ENCODE measurements around the gene CISD3.
A peak's percentile ranks its signal among the peaks of the same experiment; 100 is the strongest.

Gene CISD3

DNA sequence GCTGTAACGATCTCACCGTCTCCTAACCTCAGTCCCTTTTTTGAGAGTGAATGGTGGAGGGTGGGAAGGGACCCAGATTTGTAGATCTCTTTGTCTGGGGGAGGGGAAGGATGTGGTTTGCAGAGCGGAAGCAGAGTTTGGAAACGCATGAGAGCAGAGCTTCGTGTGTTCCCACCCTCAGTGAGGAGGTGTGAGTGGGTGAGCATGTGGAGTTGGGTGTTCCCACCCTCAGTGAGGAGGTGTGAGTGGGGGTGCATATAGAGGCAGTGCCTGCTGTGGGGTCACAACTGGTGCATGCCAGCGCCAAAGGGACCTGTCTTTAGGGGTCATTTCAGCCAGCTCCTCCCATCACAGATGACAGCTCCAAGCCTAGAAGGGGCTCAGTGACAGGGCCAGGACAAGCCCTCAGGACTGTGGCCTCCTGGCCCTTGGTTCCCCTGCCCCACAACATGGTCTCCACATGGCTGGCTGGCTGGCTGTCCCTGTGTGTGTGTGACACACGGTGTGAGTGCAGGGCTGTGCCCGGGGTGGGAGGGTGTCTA lies 1.8 kb upstream of the CISD3 start:
- DNase-seq = peak in 1 of 3 donors; percentile 29

DNA sequence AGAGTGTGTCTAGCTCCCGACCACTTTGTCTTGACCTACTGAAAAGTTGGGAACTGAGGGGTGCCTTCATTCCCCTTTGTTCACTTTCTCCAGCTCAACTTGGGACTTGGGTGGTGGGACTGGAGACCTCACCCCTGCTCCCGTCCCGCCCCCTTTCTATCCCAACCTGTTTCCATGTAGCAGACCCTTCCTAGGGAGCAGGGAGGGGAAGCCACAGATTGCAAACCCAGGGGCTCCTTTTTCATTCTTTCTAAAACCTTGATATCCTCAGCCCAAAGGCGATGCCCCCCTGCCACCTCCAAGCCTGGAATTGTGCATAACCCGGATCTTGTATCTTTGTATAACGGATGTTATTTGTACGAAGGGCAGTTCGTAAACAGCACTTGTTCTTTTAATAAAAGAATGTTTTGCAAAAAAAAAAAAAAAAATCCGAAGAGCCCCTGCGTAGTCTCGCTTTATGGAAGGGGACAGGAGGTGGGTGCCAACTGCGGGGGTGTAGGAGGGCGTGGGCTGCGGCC lies 714 bp upstream of the CISD3 start:
- DNase-seq = no peak

DNA sequence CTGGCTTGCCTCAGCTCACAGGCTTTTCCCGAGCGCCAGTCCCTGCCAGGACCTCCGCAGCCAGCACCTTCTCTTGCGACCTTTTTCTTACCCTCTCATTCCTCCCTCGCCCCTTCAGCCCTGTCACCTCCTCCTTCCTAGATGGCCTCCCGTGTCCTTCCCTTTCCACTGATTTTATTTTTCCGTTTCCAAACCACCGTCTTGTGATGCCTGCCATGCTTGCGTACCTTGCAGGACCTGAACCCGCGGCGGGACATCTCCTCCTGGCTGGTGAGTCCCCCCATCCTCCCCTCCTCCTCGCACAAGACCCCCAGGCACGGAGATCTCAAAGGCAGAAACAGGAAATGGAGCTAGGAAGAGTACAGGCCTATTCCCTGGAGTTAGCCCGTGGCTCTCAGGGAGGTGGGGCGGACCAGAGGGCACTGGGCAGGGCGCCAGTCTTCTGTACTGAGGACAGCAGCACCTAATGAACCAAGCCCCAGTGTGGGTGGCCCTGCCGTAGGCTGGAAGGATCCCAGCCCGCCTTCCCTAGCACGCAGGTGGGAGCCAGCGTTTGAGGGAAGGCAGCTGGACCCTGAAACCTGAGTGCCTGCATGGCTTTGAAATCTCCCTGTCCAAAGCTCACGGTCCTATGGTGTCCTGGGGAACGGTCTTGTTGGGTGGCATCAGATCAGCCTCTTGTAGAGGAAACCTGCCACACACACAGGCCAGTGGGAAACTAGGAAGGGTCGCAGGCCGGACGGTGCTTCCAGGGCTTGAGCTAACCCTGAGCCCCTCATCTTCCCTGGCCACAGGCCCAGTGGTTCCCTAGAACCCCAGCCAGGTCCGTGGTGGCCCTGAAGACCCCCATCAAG lies 612 bp downstream of the CISD3 start:
- DNase-seq = peak in 1 of 3 donors; percentile 36

DNA sequence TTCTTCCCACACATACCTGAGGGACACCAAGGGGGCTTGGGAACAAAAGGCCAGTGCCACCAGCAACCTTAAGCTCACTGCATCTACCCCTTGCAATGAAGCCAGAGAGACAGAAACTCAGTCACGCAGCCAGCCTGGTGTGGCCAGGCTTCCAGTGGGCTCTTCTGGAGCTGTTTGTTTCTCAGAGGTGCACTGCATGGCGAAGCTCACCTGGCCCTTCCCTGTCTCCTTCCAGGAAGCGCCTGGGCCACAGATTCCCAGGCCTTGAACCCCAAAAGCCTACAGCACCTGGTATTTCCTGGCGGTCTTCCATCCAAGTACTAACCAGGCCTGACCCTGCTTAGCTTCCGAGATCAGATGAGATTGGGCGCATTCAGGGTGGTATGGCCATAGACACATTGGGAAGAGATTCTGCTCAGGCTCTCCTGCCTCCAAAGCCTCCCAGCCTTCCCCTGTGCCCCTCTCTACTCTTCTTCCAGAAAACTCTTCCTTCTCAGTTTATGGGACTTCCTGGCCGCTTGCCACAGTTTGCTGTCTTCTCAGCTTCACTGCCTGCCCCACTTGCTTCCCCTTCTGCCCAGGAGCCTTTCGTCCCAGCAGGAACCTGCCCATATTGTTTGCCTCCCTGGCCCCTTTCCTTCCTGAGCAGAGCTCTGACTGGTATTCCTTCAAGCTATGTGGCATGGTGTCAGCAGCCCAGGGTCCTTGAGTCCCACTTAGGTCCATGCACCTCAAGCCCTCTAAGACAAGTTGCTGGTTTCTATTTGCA lies 1.6 kb downstream of the CISD3 start:
- peak in 2 of 3 donors; percentile 43 to 53 for DNase-seq

DNA sequence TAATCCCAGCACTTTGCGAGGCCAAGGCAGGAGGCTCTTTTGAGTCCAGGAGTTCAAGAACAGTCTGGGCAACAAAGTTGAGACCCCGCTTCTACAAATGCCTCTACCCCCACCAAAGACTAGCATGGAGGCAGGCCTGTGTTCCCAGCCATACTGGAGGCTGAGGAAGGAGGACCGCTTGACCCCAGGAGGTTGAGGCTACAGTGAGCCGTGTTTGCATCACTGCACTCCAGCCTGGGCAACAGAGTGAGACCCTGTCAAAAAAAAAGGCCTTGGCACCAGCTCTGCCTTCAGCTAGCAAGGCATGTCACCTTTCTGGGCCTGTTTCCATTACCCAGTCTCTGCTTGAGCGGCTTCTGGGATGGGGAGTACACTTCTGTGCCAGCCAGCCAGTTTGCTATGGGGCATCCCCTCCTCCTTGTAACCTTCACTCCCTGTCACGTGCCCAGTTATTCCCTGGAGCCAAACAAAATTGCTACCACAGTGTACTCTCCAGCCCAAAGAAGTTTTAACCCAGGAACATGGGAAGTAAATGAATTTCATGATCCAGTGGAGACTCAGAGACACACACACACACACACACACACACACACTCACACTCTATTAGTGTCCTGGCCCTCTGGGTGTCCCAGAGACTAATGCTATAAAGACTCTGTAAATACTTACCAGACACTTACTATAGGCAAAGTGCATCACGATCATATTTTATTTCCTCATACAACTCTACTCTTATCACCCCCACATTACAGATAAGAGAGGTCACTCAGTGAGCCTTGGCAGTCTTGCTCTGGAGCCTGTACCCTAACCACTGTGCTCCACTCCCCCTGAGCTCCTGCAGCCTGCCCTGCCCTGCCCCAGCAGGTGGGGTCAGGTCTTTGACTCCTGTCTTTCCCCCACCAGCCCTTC lies 2.5 kb downstream of the CISD3 start:
- DNase-seq = no peak

DNA sequence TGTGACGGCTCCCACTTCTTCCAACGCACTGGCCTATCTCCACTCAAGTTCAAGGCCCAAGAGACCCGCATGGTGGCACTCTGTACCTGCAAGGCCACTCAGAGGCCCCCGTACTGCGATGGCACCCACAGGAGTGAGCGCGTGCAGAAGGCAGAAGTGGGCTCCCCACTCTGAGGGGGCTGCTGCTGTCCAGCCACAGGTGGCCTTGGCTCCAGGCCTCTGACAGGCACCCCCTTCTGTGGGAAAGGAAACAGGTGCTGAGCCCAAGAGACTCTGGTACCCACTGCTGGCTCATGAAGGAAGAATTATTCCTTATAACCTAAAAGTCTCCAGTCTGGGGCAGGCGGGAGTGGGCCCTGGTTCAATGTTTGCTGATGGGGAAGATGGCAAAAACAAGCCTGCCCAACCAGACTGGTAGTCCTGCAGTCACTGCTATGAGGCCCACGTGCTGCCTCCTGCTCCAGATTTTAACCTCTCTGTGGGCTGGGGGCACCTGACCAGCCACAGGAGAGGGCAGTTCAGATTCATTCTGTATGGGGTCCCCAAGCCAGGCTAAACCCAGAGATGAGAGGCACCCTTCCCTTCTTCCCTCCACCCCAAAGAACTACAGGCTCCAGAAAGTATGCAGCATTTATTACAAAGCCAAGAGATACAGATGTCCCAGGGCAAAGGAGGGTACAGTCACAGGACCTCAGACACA lies 3.3 kb downstream of the CISD3 start:
- DNase-seq = no peak

DNA sequence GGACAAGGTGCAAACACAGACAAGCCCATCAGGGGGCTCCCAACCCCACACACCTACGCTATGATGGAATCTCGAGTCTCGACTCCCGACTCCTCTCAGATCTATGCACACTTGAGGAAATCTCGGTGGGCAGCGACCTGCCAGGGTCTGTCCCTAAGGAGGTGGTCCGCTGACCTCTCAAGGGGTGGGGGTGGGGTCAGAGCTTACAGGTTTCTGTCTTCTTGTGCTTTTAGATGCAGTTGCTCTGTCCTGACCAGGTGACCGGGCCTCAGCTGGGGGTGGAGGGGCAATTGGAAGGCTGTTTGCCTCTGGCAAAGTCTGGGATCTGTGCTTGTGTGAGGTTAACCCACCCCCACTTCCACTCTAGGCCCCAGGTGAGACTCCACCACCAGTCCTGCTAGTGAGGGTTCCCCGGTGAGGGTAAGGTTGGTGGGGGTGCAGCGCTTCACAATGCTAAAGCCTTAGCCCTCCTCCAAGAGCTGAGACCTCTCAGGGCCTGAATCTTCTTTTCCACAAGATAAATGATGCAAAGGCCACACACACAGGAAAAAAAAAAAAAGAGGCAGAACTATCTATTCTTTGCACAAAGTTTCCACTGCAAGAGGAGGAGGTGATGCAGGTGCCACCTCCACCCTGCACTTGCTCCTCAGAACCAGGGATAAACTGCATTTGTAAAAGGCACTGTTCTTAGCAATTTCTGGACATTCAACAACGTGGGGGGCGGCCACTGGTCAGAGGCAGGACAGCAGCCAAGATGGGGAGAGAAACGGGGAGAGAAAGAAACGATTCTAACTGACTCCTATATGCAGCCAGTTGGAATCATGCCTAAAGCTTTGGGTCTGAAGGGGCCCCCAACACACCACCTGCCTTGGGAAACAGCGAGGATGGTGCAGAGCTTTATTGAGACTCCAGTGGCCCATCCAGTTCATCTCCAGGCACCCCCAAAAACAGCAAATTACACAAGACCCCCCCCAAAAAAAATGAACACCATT lies 4.1 kb downstream of the CISD3 start:
- DNase-seq = no peak

DNA sequence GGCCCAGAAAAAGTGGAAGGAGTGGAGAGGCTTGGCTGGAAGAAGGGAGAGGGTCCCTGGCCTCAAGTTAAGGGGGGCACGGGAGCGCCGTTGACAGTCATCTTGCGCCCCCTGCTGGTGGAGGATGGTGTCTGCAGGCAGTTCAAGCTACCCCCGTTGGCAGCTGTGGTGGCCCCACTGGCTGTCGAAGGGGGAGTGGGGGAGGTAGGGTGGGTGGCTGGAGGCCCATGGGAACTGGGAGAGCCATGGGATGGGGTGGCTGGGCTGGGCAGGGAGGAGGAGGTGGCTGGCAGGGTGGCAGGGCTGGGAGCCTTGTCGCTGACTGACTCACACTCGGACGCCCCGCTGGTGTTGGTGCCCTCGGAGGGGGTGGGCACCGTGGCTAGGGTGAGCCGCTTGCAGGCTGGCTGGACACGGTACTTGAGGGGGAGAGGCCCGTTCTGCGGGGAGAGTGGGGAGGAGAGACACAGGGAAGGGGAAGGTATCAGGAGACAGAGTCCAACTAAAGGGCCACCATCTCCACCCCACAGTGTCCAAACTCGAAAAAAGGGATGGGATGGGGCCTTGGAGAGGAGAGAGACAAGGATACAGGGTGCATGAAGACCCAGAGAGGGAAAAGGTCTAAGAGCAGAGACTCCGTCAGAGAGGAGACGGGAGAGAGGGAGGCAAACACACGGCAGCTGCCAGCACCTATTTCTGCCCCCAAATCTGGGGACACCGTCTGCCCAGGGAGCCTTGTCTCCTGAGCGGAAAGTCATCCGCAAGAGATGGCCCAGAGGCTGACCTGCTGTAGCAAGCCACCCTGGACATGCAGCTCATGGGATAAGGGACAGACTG lies 5.2 kb downstream of the CISD3 start:
- peak; percentile 46 to 77 (median 69) for DNase-seq

DNA sequence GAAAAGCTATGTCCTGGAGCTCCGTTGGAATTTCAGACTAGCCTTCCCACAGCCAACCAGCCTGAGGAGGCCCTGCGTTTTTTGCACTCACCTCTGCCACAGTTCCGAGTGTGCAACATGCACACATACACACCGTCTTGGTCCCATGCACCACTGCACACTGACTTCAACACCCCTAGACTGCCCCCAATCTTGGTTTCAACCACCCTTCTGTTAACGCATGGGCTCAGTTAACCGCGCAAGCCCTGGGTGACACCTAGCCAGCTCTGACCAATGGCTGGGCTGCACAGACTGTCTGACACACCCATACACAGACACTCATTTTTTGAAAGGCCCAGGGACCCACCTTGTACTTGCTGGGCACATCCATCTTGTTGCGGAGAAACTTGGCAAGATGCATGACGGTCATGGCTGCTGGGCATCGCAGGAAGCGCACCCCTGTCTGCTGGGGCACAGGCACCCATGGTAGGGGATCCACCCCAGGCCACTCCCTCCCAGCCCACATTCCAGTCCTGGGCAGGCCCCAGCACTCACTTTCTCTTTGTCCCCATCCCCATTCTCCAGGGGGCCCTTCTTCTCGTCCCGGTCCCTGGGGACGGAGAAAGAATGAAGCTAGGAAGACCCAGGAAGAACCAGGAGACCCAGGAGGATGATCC lies 8.0 kb downstream of the CISD3 start:
- DNase-seq = no peak

DNA sequence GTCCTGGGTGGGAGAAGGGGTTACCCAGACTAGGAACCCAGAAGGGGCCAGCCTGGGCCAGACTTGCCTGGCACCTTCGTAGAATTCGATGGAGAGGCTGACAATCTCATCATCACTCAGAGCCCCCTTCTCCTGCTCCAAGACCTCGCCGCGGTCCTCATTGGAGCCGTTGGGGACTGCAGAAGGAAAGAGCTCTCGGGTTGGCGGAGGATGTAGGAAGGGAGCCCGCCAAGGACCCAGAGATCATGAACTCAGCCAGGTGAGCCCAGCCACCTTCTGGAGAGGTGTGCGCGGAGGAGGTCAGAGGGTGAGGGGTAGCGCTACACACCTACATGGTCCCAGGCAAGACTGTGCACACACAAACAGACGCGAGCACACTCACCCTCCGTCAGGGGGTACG lies 8.5 kb downstream of the CISD3 start:
- DNase-seq = no peak

DNA sequence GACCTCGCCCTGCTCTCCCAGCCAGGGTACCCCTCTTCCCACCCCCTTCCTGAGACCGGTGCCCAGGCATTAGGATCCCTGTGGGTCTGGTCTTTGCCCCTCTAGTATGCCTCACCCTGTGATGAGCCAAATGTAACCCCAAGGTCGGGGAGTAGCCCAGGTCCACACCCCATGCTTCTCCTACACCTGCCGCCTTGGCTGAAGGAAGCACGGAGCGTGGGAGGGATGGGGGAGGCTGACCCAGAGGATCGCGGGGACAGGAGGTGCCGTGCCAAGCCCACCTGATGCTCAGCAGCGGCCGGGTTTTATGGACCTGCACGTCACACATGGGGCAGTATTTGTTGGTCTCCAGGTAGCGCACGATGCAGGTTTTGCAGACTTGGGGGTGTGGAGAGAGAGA lies 9.2 kb downstream of the CISD3 start:
- DNase-seq = no peak

DNA sequence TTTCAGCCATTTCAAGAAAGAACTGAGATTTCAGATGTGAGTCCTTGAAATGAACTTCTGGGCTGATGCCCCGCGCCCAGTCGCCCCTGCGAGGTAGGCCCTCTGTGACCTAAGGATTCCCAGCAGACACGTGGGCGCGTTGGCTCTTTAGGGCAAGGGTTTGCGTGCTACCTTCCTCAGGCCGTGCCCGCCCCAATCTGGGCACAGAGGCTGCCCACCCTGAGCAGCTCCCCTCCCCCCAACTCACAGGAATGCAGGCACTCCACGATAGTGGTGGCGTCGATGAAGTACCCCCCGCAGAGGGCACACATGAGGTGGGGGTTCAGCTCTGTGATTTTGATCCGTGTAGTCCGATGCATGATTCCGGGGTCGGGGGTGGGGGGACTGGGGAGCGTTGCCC lies 9.9 kb downstream of the CISD3 start:
- no peak for DNase-seq

DNA sequence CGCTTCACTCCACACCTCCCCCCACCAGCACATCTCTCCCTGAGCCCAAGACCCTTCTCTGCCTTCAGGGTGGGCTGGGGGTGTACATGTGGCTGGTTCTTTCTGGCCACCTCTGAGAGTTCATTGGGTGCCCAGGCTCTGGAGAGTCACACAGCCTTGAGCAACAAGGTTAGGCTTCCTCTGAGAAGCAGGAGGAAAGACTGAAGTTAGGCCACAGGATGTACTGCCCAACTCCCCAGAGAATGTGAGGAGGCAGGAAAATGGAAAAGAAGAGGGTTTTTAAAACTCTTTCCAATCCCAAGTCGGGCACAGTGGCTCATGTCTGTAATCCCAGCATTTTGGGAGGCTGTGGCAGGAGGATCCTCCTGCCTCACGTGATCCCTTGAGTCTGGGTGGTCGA lies 10.7 kb downstream of the CISD3 start:
- DNase-seq = no peak

DNA sequence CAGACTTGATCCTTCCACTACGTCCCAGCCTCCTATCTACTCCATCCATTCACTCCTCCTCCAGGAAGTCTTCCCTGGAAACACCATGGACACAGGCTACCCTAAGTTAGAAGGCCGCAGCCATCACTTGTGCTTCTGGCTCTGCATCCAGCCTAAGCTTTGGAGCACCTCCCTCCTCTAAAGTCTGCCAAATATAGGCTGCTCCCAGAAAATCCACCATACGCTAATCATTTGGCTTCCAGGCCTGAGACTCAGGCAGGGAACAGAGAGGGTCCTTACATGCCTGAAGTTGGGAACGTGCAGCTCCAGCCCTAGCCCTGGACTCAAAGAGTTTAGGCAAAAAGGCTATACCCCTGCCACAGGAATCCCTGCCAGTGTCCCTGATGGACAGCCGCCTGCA lies 11.3 kb downstream of the CISD3 start:
- no peak for DNase-seq

DNA sequence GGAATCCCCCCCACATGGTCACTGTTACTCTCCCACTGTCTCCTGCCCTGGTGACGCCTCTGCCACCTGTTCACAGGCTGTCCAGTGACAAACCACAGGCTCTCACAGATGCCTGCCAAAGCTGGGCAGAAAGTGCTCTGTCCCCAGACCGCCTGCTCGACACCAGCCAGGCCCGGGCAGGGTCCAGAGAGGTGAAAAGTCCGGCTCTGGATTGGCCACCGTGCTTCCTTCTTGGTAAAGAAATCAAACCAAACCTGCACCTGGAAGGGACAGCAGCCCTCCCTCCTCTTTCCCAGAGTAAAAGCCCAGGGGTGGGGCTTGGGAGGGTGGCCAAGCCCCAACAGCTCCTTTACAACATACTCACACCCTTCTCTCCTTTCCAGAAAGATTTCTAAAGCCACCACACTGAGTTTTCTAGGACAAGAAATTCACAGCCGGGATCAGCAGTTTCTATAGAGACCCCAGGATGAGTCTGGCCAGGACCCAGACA lies 11.8 kb downstream of the CISD3 start:
- DNase-seq = no peak

DNA sequence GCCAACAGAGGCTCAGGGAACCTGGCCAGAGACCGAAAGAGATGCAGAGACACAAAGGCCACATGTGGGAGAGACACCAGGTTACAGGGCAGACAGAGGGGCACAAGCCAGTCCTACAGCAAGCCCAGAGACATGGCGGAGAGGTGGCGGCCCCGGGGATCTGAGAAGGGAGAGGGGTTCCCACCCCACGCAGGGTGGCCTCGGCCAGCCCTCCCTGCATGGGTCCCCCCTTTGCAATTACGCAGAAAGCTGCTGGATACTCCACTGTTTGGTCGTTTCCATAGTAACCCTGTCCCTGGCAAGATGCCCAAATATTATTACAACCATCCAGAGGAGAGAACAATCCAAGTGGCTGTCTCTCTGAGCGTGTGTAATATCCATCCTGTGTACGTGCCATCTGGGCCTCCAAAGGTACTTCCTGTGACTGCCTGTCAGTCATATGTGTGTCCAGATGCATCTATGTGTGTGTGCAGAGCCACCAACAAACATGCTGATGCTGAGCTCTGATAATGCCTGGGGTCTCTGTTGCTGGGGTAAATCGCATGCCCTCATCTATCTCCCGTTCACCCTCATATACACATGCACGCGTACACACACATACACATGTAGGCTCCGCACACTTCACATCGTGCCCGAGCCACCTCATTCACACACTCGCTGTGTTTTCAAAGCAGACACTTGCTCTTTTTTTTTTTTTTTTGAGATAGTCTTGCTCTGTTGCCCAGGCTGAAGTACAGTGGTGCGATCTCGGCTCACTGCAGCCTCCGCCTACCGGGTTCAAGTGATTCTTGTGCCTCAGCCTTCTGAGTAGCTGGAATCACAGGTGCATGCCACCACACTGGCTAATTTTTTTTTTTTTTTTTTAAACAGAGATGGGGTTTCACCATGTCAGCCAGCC lies 12.5 kb downstream of the CISD3 start:
- DNase-seq = peak in 1 of 3 donors; percentile 37

DNA sequence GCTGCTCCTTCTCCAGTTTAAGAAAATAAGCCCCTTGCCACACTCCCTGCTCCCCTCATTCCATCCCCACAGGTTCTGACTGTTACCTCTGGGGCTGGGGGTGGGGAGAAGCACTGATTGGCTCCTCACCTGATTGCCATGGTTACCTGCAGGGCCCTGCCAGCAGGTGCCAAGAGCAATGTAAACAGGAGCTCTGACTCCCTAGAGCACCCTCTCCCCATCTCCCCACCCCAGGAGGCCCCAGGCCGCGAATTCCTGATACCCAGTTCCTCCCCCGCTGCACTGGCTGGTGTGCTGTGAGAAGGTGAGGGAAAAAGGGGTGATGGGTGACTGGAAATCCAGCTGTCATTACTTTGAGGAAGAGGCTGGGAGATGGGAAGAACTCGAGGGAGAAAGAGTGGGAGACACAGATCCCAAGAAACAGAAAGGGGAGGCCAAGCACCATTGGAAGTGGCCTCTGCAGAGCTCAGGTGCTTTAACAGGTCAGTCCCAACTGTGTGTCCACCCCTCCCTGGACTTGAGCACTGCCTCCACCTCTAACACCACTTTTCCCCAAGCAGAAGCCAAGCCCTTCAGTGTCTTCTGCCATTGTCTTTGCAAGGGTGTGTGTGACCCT lies 13.5 kb downstream of the CISD3 start:
- DNase-seq = no peak
